ENCODE results near the gene TYROBP.

TYROBP gene

GRCh38 chr19:35862528-35862927 is 45.6 kb downstream of the TYROBP start:
- H4K20me1 ChIP-seq (ENCODE audit: insufficient read depth, low read length, poor library complexity, severe bottlenecking) = no peaks in the 10 kb centered on the region
- no peak overlapping the region for H3K4me2 ChIP-seq (ENCODE audit: low read depth, low read length, poor library complexity, severe bottlenecking)
- no peaks in the 10 kb centered on the region for H3K4me1 ChIP-seq (ENCODE audit: insufficient read depth, low read length, poor library complexity, severe bottlenecking)
- TF ChIP-seq CTCF (conservative IDR thresholded peaks at IDR 0.05; ENCODE audit: low read length) (no peak), EZH2phosphoT487 (IDR thresholded peaks at IDR 0.05; ENCODE audit: borderline replicate concordance) (no peak)
- no peaks in the 10 kb centered on the region for H3K9me2 ChIP-seq (replicated peaks; ENCODE audit: low read depth, low read length)
- H3K36me3 ChIP-seq (ENCODE audit: insufficient read depth, low read length) = no peaks in the 10 kb centered on the region
- H3K9ac ChIP-seq (ENCODE audit: low read depth, low read length, poor library complexity, severe bottlenecking) = no peak overlapping the region
- no peaks in the 10 kb centered on the region for H3K27me3 ChIP-seq (ENCODE audit: insufficient read depth, low read length, poor library complexity, severe bottlenecking)
- no peak overlapping the region for H3K4me3 ChIP-seq (ENCODE audit: low read length, poor library complexity, severe bottlenecking)
- no peak overlapping the region for H2AFZ ChIP-seq (ENCODE audit: low read length)
- no peaks in the 10 kb centered on the region for H3K9me3 ChIP-seq (ENCODE audit: insufficient read depth, low read depth, low read length)
- no peaks in the 10 kb centered on the region for H3K79me2 ChIP-seq (ENCODE audit: insufficient read depth, low read length)
- H3F3A ChIP-seq (ENCODE audit: low read depth) = no peaks in the 10 kb centered on the region

GRCh38 chr19:35861640-35862160 is 46.4 kb downstream of the TYROBP start:
- Histone ChIP-seq H2AFZ (ENCODE audit: low read length) (no peak overlapping the region), H3K79me2 (ENCODE audit: insufficient read depth, low read length) (no peaks in the 10 kb centered on the region), H3K9ac (ENCODE audit: low read depth, low read length, poor library complexity, severe bottlenecking) (no peak overlapping the region), H3K9me2 (replicated peaks; ENCODE audit: low read depth, low read length) (no peaks in the 10 kb centered on the region), H4K20me1 (ENCODE audit: insufficient read depth, low read length, poor library complexity, severe bottlenecking) (no peaks in the 10 kb centered on the region), H3K9me3 (ENCODE audit: insufficient read depth, low read depth, low read length) (no peaks in the 10 kb centered on the region), H3K36me3 (ENCODE audit: insufficient read depth, low read length) (no peaks in the 10 kb centered on the region), H3K4me3 (ENCODE audit: low read length, poor library complexity, severe bottlenecking) (no peak overlapping the region), H3K4me2 (ENCODE audit: low read depth, low read length, poor library complexity, severe bottlenecking) (no peak overlapping the region), H3K27me3 (ENCODE audit: insufficient read depth, low read length, poor library complexity, severe bottlenecking) (no peaks in the 10 kb centered on the region), H3F3A (ENCODE audit: low read depth) (no peaks in the 10 kb centered on the region), H3K4me1 (ENCODE audit: insufficient read depth, low read length, poor library complexity, severe bottlenecking) (peaks cover 4% of the 10 kb centered on the region)
- no peak for TF ChIP-seq EZH2phosphoT487 (IDR thresholded peaks at IDR 0.05; ENCODE audit: borderline replicate concordance)
- no peak for TF ChIP-seq CTCF (conservative IDR thresholded peaks at IDR 0.05; ENCODE audit: low read length)

GRCh38 chr19:35860818-35861639 is 47.1 kb downstream of the TYROBP start:
- Histone ChIP-seq H3K4me1 (ENCODE audit: insufficient read depth, low read length, poor library complexity, severe bottlenecking) (peaks cover 4% of the 10 kb centered on the region), H3K27me3 (ENCODE audit: insufficient read depth, low read length, poor library complexity, severe bottlenecking) (no peaks in the 10 kb centered on the region), H3F3A (ENCODE audit: low read depth) (no peaks in the 10 kb centered on the region), H4K20me1 (ENCODE audit: insufficient read depth, low read length, poor library complexity, severe bottlenecking) (no peaks in the 10 kb centered on the region), H3K4me2 (ENCODE audit: low read depth, low read length, poor library complexity, severe bottlenecking) (no peak overlapping the region), H3K9me2 (replicated peaks; ENCODE audit: low read depth, low read length) (no peaks in the 10 kb centered on the region), H3K4me3 (ENCODE audit: low read length, poor library complexity, severe bottlenecking) (no peak overlapping the region), H3K9me3 (ENCODE audit: insufficient read depth, low read depth, low read length) (no peaks in the 10 kb centered on the region), H3K9ac (ENCODE audit: low read depth, low read length, poor library complexity, severe bottlenecking) (no peak overlapping the region), H2AFZ (ENCODE audit: low read length) (no peak overlapping the region), H3K36me3 (ENCODE audit: insufficient read depth, low read length) (no peaks in the 10 kb centered on the region), H3K79me2 (ENCODE audit: insufficient read depth, low read length) (no peaks in the 10 kb centered on the region)
- TF ChIP-seq CTCF (conservative IDR thresholded peaks at IDR 0.05; ENCODE audit: low read length) (no peak), EZH2phosphoT487 (IDR thresholded peaks at IDR 0.05; ENCODE audit: borderline replicate concordance) (no peak)

All from Loucy (cell line).